IMR-90 (cell line): Measurements from ENCODE around the gene ZFP2. TPM values are rescaled to one million over a fixed set of nuclear protein-coding genes. Genes with fewer than 3 reads are reported as not detected.

Experiments
- ATAC-seq: fragments of 200-7000 bp; cut with Tn5 transposase; 2 replicates; pipeline ENCODE4 v1.9.1; 2020; ENCODE audit warnings: low read depth, mild to moderate bottlenecking, moderate library complexity
- BruUV-seq: library from RNA; stranded (reverse); fragments of 400-500 nt; replicated peaks from 2 replicates; lab custom pipeline; 2021; lab: Mats Ljungman, UMichigan
- CTCF ChIA-PET: fragments of 300-600 bp; formaldehyde crosslinking; extraction: SDS; loops from one replicate; lab custom pipeline; 2021; ENCODE audit warnings: antibody characterized with exemption; lab: Yijun Ruan, JAX
- POLR2A ChIA-PET: fragments of 300-600 bp; sonication (Branson Sonifier 250); formaldehyde crosslinking; loops from one replicate; lab custom pipeline; 2022; ENCODE audit warnings: antibody characterized with exemption; ENCODE audit not compliant: unreplicated experiment; lab: Charles Lee
- DNase-seq: peaks from one replicate; pipeline ENCODE4 v3.0.0; 2013
- H2AFZ ChIP-seq: replicated peaks from 2 replicates; pipeline ENCODE3; 2013; ENCODE audit warnings: low read length, mild to moderate bottlenecking; ENCODE audit not compliant: poor library complexity
- H2AK5ac ChIP-seq: 2 replicates; pipeline ENCODE4 v1.6.1; 2013; ENCODE audit warnings: low read depth, low read length, inconsistent platforms
- H2AK9ac ChIP-seq: replicated peaks from 2 replicates; pipeline ENCODE3; 2013; ENCODE audit warnings: mild to moderate bottlenecking, low read depth, low read length, moderate library complexity; ENCODE audit not compliant: poor library complexity
- H2BK120ac ChIP-seq: 2 replicates; pipeline ENCODE4 v1.6.1; 2013; ENCODE audit warnings: low read depth, low read length, inconsistent platforms
- H2BK15ac ChIP-seq: 3 replicates; pipeline ENCODE4 v1.6.1; 2013; ENCODE audit warnings: low read depth, low read length, inconsistent platforms
- H2BK20ac ChIP-seq: 2 replicates; pipeline ENCODE4 v1.6.1; 2013; ENCODE audit warnings: low read depth, mild to moderate bottlenecking, inconsistent platforms, low read length, moderate library complexity
- H2BK5ac ChIP-seq: 2 replicates; pipeline ENCODE4 v1.6.1; 2013; ENCODE audit warnings: mild to moderate bottlenecking, low read depth, low read length, inconsistent platforms; ENCODE audit not compliant: poor library complexity, severe bottlenecking
- H3K14ac ChIP-seq: replicated peaks from 2 replicates; pipeline ENCODE4 v1.6.1; 2013; ENCODE audit warnings: low read depth, low read length, inconsistent platforms
- H3K18ac ChIP-seq: 2 replicates; pipeline ENCODE4 v1.6.1; 2013; ENCODE audit warnings: low read depth, low read length, control low read depth
- H3K23ac ChIP-seq: 2 replicates; pipeline ENCODE4 v1.6.1; 2013; ENCODE audit warnings: low read depth, low read length, inconsistent platforms
- H3K27ac ChIP-seq: 2 replicates; pipeline ENCODE4 v1.5.1; 2013; ENCODE audit warnings: mild to moderate bottlenecking, control low read depth, low read length; ENCODE audit not compliant: insufficient read depth
- H3K27me3 ChIP-seq: 2 replicates; pipeline ENCODE4 v1.6.1; 2013; ENCODE audit warnings: low read length; ENCODE audit not compliant: control insufficient read depth, insufficient read depth
- H3K36me3 ChIP-seq: 2 replicates; pipeline ENCODE4 v1.6.1; 2013; ENCODE audit warnings: low read length, mixed read lengths; ENCODE audit not compliant: control insufficient read depth, insufficient read depth
- H3K4ac ChIP-seq: 2 replicates; pipeline ENCODE4 v1.6.1; 2013; ENCODE audit warnings: low read depth, low read length, inconsistent platforms
- H3K4me1 ChIP-seq: 2 replicates; pipeline ENCODE4 v1.6.1; 2013; ENCODE audit warnings: low read length, mixed read lengths; ENCODE audit not compliant: control insufficient read depth, insufficient read depth
- H3K4me2 ChIP-seq: 2 replicates; pipeline ENCODE4 v1.6.1; 2013; ENCODE audit warnings: low read depth, mild to moderate bottlenecking, control low read depth, low read length, moderate library complexity
- H3K4me3 ChIP-seq: 2 replicates; pipeline ENCODE4 v1.5.1; 2013; ENCODE audit warnings: low read depth, mild to moderate bottlenecking, control low read depth, low read length, moderate library complexity; ENCODE audit not compliant: insufficient read depth
- H3K56ac ChIP-seq: 2 replicates; pipeline ENCODE4 v1.6.1; 2013; ENCODE audit warnings: low read length, inconsistent platforms; ENCODE audit not compliant: insufficient read depth; ENCODE audit errors: extremely low read depth
- H3K79me1 ChIP-seq, 2 experiments: 2 replicates each; pipeline ENCODE4 v1.6.1; 2013; ENCODE audit warnings: low read length in 2 of 2, inconsistent platforms in 1 of 2, low read depth in 1 of 2
- H3K9ac ChIP-seq: 2 replicates; pipeline ENCODE4 v1.6.1; 2013; ENCODE audit warnings: low read depth, low read length, control low read depth
- H3K9me1 ChIP-seq: 2 replicates; pipeline ENCODE4 v1.6.1; 2013; ENCODE audit warnings: low read length, inconsistent platforms; ENCODE audit not compliant: insufficient read depth
- H3K9me3 ChIP-seq: 2 replicates; pipeline ENCODE4 v1.6.1; 2013; ENCODE audit warnings: low read length; ENCODE audit not compliant: control insufficient read depth, insufficient read depth
- H4K20me1 ChIP-seq: 2 replicates; pipeline ENCODE4 v1.6.1; 2013; ENCODE audit warnings: low read length, inconsistent platforms; ENCODE audit not compliant: insufficient read depth
- H4K5ac ChIP-seq: 2 replicates; pipeline ENCODE4 v1.6.1; 2013; ENCODE audit warnings: mild to moderate bottlenecking, low read depth, low read length, control low read depth
- H4K8ac ChIP-seq, 2 experiments: 2 replicates each; pipeline ENCODE4 v1.6.1; 2013; ENCODE audit warnings: low read depth in 2 of 2, low read length in 2 of 2, control low read depth in 1 of 2, inconsistent platforms in 1 of 2
- H4K91ac ChIP-seq: 2 replicates; pipeline ENCODE4 v1.6.1; 2013; ENCODE audit warnings: low read depth, low read length, inconsistent platforms; ENCODE audit not compliant: insufficient read depth
- CTCF ChIP-seq: conservative IDR thresholded peaks from 2 replicates; pipeline ENCODE4 v1.5.1; 2012; ENCODE audit warnings: mild to moderate bottlenecking, low read depth, low read length, improper control_type of control experiment
- ELK1 ChIP-seq: fragments of 150-350 bp; IDR thresholded peaks from 2 replicates; pipeline ENCODE4 v1.6.1; 2016; ENCODE audit warnings: low read depth, mild to moderate bottlenecking, low read length, moderate library complexity, borderline replicate concordance
- MAZ ChIP-seq: IDR thresholded peaks from 2 replicates; pipeline ENCODE4 v1.6.1; 2012; ENCODE audit warnings: low read depth, mild to moderate bottlenecking, low read length, improper control_type of control experiment, moderate library complexity, borderline replicate concordance
- RAD21 ChIP-seq: IDR thresholded peaks from 2 replicates; pipeline ENCODE4 v1.6.1; 2012; ENCODE audit warnings: low read length, improper control_type of control experiment
- USF2 ChIP-seq: fragments of 150-350 bp; IDR thresholded peaks from 2 replicates; pipeline ENCODE4 v1.6.1; 2017; ENCODE audit warnings: mild to moderate bottlenecking, antibody characterized with exemption, low read length, low read depth
- WGBS, 2 experiments: methylation state at CpG; one replicate each; pipeline versions ENCODE4 v1.1.5 to v1.1.7; 2013; ENCODE audit warnings: missing lambda C conversion rate in 2 of 2; ENCODE audit not compliant: insufficient read length in 1 of 2; ENCODE audit errors: extremely low coverage in 2 of 2; 5-methylcytosine and 5-hydroxymethylcytosine counted together
- dilution Hi-C: fragments of 300-500 bp; cut with HindIII; formaldehyde crosslinking; loops from one replicate; pipeline ENCODE4 v1.14.3; 2018; ENCODE audit warnings: low sequenced_read_pairs; ENCODE audit not compliant: unreplicated experiment
- in situ Hi-C: fragments of 300-500 bp; cut with MboI; formaldehyde crosslinking; loops from 3 replicates; pipeline ENCODE4 v1.14.3; 2019; ENCODE audit warnings: low sequenced_read_pairs, inconsistent platforms, mixed read lengths
- intact Hi-C: fragments of 100-400 bp; cut with micrococcal nuclease; formaldehyde crosslinking; loops from 2 replicates; pipeline ENCODE4 v1.10.0; 2022
- polyA plus RNA-seq, 3 experiments: library from polyadenylated mRNA; depleted of rRNA; stranded (reverse); fragments of >200 nt; gene quantifications; 2 replicates each; pipeline ENCODE4 v1.2.3, GENCODE V29; 2012; ENCODE audit warnings: low replicate concordance in 1 of 3
- total RNA-seq: library from RNA; depleted of rRNA; stranded (reverse); fragments of >200 nt; gene quantifications from 2 replicates; pipeline ENCODE4 v1.2.3, GENCODE V29; 2012

Gene ZFP2
- total and polyA plus RNA-seq, 2 of the 4 experiments (the other 2 are of a cell fraction) = 0.18 to 0.19 TPM

GRCh38 chr5:178866946-178867345, 28.8 kb upstream of the ZFP2 start:
- H4K91ac ChIP-seq = no peak overlapping the region
- H3K27me3 ChIP-seq = no peaks in the 10 kb centered on the region
- DNase-seq (no peak), ATAC-seq (no peak)
- peaks cover 60% of the 10 kb centered on the region for H3K36me3 ChIP-seq
- peaks cover 11% of the 10 kb centered on the region; the same call in 1 of the 2 replicates for H3K9me3 ChIP-seq
- no peak overlapping the region for H2BK120ac ChIP-seq
- no peak overlapping the region for H2AK5ac ChIP-seq
- ChIA-PET CTCF (no interaction called here), POLR2A (no interaction called here)
- no peak overlapping the region for H3K23ac ChIP-seq
- no peak overlapping the region for H2AFZ ChIP-seq
- H3K4me1 ChIP-seq = no peaks in the 10 kb centered on the region
- no peak overlapping the region for H2BK15ac ChIP-seq
- no peak overlapping the region for H2AK9ac ChIP-seq
- dilution Hi-C loops (loop anchor here (10.0 kb wide), 1 partner anchor 142 kb away; no protein-coding TSS in a partner anchor), in situ Hi-C loops (no loop called here), intact Hi-C loops (no loop called here)
- H3K56ac ChIP-seq = no peak overlapping the region
- H4K20me1 ChIP-seq = no peaks in the 10 kb centered on the region
- H3K27ac ChIP-seq = no peak overlapping the region
- TF ChIP-seq USF2 (no peak), ELK1 (no peak), MAZ (no peak), RAD21 (no peak), CTCF (no peak)
- no peaks in the 10 kb centered on the region for H3K9me1 ChIP-seq
- H4K5ac ChIP-seq = no peak overlapping the region
- peaks cover 3 to 10% of the 10 kb centered on the region in 2 experiments; a peak in 3 of 4 replicates for H3K79me1 ChIP-seq
- no peak overlapping the region for H3K4me2 ChIP-seq
- no peak overlapping the region for H2BK5ac ChIP-seq
- no peak overlapping the region for H2BK20ac ChIP-seq
- no peak overlapping the region for H3K18ac ChIP-seq
- H4K8ac ChIP-seq = no peak overlapping the region
- H3K4me3 ChIP-seq = no peak overlapping the region
- H3K9ac ChIP-seq = no peak overlapping the region
- no TSS peak for BruUV-seq
- H3K14ac ChIP-seq = no peak overlapping the region
- H3K4ac ChIP-seq = no peak overlapping the region
- no CpG with 5 or more reads among the region's 4 CpGs for WGBS, 2 experiments
